Ovary (tissue), 3 donors: Measurements from ENCODE around the gene FAM149B1.

Experiments used
- EP300 ChIP-seq: sonication (generic); formaldehyde crosslinking; IDR thresholded peaks from one replicate; pipeline ENCODE4 v1.6.1; 2017; ENCODE audit warnings: antibody characterized with exemption
- POLR2A ChIP-seq: fragments of 450-650 bp; IDR thresholded peaks from one replicate; pipeline ENCODE4 v1.6.1; 2017; ENCODE audit warnings: antibody characterized with exemption, mild to moderate bottlenecking, moderate library complexity
- TF ChIP-seq, protein P1 (sequence below), 3 donors: fragments of 450-650 bp in 2 of 3; fragments of 200-600 bp in 1 of 3; IDR thresholded peaks; one replicate each; pipeline versions ENCODE4 v1.5.1 to v1.8.0; 2016 to 2022; ENCODE audit warnings: antibody characterized with exemption in 3 of 3, mild to moderate bottlenecking in 1 of 3
- donor health status: DM: no; HTN: no; CAD: no.

GRCh38 chr10:73281097-73281496, 113.2 kb downstream of the FAM149B1 start:
- TF ChIP-seq, protein P1, sequence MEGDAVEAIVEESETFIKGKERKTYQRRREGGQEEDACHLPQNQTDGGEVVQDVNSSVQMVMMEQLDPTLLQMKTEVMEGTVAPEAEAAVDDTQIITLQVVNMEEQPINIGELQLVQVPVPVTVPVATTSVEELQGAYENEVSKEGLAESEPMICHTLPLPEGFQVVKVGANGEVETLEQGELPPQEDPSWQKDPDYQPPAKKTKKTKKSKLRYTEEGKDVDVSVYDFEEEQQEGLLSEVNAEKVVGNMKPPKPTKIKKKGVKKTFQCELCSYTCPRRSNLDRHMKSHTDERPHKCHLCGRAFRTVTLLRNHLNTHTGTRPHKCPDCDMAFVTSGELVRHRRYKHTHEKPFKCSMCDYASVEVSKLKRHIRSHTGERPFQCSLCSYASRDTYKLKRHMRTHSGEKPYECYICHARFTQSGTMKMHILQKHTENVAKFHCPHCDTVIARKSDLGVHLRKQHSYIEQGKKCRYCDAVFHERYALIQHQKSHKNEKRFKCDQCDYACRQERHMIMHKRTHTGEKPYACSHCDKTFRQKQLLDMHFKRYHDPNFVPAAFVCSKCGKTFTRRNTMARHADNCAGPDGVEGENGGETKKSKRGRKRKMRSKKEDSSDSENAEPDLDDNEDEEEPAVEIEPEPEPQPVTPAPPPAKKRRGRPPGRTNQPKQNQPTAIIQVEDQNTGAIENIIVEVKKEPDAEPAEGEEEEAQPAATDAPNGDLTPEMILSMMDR (IDR thresholded peaks at IDR 0.05) = no peak
- TF ChIP-seq EP300 (no peak), POLR2A (no peak)
